Stimulated activated CD4-positive, alpha-beta T cell treated with anti-CD3 and anti-CD28 coated beads, Interleukin-4, amount 100 ng/mL, for 24 hours (primary cell): ENCODE measurements around the gene ZNF213.
A peak's percentile ranks its signal among the peaks of the same experiment; 100 is the strongest.

Experiments
- DNase-seq: peaks from one replicate; pipeline ENCODE4 v3.0.0-alpha.2; 2020

The ZNF213 gene

GRCh38 chr16:3101018-3101840, 33.6 kb upstream of the ZNF213 start:
- peak; percentile 63 for DNase-seq

- peak; percentile 31 for DNase-seq
Measured at GRCh38 chr16:3101841-3102470, 32.9 kb upstream of the ZNF213 start.

GRCh38 chr16:3106205-3106928, 28.5 kb upstream of the ZNF213 start:
- DNase-seq: peak; percentile 90

GRCh38 chr16:3112058-3112880, 22.6 kb upstream of the ZNF213 start, which contains the start of gene ZNF205:
Gene ZNF205, plus strand, starts transcription at chr16:3112586. Its CDS starts 845 bp downstream, at chr16:3113431.
- DNase-seq: no peak

GRCh38 chr16:3112881-3113574, 21.8 kb upstream of the ZNF213 start:
- no peak for DNase-seq

GRCh38 chr16:3113765-3114479, 20.9 kb upstream of the ZNF213 start:
- no peak for DNase-seq

- no peak for DNase-seq
Measured at GRCh38 chr16:3115003-3115402, 19.8 kb upstream of the ZNF213 start.

- DNase-seq: no peak
Measured at GRCh38 chr16:3115561-3115960, 19.3 kb upstream of the ZNF213 start.

- DNase-seq: no peak
Measured at GRCh38 chr16:3118204-3118790, 16.5 kb upstream of the ZNF213 start.

- DNase-seq: no peak
Measured at GRCh38 chr16:3118846-3119245, 16.0 kb upstream of the ZNF213 start.

- no peak for DNase-seq
Measured at GRCh38 chr16:3119286-3119685, 15.5 kb upstream of the ZNF213 start.

GRCh38 chr16:3119701-3120408, 15.0 kb upstream of the ZNF213 start:
- DNase-seq: no peak

GRCh38 chr16:3120435-3120834, 14.4 kb upstream of the ZNF213 start:
- no peak for DNase-seq

GRCh38 chr16:3121851-3122467, 12.9 kb upstream of the ZNF213 start:
- no peak for DNase-seq

- DNase-seq: no peak
Measured at GRCh38 chr16:3122926-3123570, 11.8 kb upstream of the ZNF213 start.

GRCh38 chr16:3123986-3124886, 10.6 kb upstream of the ZNF213 start:
- DNase-seq: peak; percentile 96

GRCh38 chr16:3127745-3128144, 7.1 kb upstream of the ZNF213 start:
- no peak for DNase-seq
